Neutrophil (primary cell): ENCODE results near the gene STK40.

Experiments used
- H3K27ac ChIP-seq: fragments of 200-600 bp; sonication (generic); 2 replicates; pipeline ENCODE4 v1.5.1; 2016; ENCODE audit warnings: mild to moderate bottlenecking, moderate library complexity
- H3K27me3 ChIP-seq: fragments of 200-600 bp; sonication (generic); 2 replicates; pipeline ENCODE4 v1.6.0; 2016; ENCODE audit warnings: mild to moderate bottlenecking
- H3K36me3 ChIP-seq: fragments of 200-600 bp; sonication (generic); 2 replicates; pipeline ENCODE4 v1.5.1; 2017
- H3K4me1 ChIP-seq, 2 experiments: fragments of 200-600 bp in 1 of 2; sonication (generic) in 1 of 2; 1 replicate in 1 of 2; 2 replicates in 1 of 2; pipeline versions ENCODE4 v1.5.1 to v1.6.1; 2013 to 2016; ENCODE audit warnings: low read depth in 1 of 2, low read length in 1 of 2, mild to moderate bottlenecking in 1 of 2, moderate library complexity in 1 of 2; ENCODE audit not compliant: control insufficient read depth in 1 of 2, insufficient read depth in 1 of 2
- H3K4me3 ChIP-seq, 2 experiments: fragments of 200-600 bp in 1 of 2; sonication (generic) in 1 of 2; 1 replicate in 1 of 2; 2 replicates in 1 of 2; pipeline ENCODE4 v1.5.1; 2013 to 2016; ENCODE audit warnings: low read depth in 1 of 2, low read length in 1 of 2, mild to moderate bottlenecking in 1 of 2, moderate library complexity in 1 of 2
- H3K9me3 ChIP-seq: fragments of 200-600 bp; sonication (generic); 2 replicates; pipeline ENCODE4 v1.5.1; 2016
- TF ChIP-seq, protein P1 (sequence below): fragments of 200-600 bp; sonication (generic); IDR thresholded peaks from 2 replicates; pipeline ENCODE4 v1.5.1; 2016; ENCODE audit warnings: antibody characterized with exemption

Gene STK40

DNA sequence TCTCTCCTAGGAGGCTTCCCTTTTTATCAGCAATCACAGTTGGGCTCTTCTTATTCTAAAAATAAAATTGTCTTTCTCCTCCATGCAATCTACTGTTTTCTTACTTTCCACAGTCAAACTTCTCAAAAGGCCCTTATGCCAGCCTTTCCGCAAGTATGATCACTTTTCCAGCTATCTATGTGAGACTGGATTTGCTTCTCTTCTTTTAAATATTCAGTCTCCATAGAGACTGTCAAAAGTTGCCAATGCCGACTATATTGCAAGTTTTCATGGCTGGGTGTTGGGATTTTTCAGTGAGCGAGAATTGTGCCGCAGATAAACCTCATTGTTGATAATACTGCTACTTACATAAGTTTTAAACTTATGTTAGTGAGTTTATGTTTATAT, 16.8 kb upstream of the STK40 start:
- TF ChIP-seq, protein P1, sequence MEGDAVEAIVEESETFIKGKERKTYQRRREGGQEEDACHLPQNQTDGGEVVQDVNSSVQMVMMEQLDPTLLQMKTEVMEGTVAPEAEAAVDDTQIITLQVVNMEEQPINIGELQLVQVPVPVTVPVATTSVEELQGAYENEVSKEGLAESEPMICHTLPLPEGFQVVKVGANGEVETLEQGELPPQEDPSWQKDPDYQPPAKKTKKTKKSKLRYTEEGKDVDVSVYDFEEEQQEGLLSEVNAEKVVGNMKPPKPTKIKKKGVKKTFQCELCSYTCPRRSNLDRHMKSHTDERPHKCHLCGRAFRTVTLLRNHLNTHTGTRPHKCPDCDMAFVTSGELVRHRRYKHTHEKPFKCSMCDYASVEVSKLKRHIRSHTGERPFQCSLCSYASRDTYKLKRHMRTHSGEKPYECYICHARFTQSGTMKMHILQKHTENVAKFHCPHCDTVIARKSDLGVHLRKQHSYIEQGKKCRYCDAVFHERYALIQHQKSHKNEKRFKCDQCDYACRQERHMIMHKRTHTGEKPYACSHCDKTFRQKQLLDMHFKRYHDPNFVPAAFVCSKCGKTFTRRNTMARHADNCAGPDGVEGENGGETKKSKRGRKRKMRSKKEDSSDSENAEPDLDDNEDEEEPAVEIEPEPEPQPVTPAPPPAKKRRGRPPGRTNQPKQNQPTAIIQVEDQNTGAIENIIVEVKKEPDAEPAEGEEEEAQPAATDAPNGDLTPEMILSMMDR: no peak

DNA sequence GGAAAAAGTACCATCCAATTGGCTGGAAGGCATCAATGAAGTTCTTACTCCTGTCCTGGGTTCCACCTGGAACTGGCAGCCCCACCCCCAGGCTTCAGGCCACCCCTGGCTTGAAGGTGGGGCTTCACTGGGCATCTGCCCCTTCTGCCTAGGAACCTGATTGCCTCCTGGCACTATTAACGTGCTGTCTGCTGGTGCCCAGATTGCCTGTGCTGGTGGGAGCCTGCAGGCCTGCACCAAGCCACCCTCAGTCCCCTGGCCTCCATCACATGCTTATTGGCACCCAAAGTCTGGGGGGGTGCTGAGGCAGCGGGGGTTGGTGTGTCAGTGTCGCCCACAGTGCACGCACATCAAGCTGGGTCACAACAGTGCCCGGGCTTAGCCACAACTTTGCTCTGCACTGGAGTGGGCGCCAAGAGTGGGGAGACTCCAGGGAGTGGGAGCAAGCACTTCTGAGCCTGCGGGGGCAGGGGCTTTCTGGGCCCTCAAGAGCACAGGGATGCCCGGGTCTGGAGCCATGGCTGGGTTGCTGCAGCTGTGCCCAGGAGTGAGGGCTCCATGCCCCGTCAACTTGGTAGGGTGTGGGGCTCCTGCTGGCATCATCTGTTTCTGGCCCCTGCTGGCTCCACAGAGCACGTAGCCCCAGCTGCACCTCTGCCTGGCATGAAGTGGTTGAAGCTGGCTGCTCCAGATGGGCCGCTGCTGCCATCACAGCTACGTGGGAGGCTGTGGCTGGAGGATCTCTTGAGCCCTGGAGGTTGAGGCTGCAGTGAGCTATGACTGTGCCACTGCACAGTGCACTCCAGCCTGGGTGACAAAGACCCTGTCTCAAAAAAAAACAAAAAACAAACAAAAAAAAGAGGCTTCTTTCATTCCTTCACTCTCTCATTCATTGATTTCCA, 16.1 kb upstream of the STK40 start:
- H3K27ac ChIP-seq: peak overlapping the region; percentile 86
- TF ChIP-seq, protein P1: no peak
- H3K4me1 ChIP-seq: peaks cover 28 to 32% of the 10 kb centered on the region in 2 experiments
- no peaks in the 10 kb centered on the region for H3K9me3 ChIP-seq
- no peaks in the 10 kb centered on the region for H3K36me3 ChIP-seq
- no peak overlapping the region for H3K4me3 ChIP-seq
- H3K27me3 ChIP-seq: no peaks in the 10 kb centered on the region

More for the DNA sequence above, 16.8 kb upstream of the STK40 start:
- Histone ChIP-seq H3K27ac (peak overlapping the region; percentile 86), H3K9me3 (no peaks in the 10 kb centered on the region), H3K27me3 (no peaks in the 10 kb centered on the region), H3K4me1 (peaks cover 22 to 26% of the 10 kb centered on the region in 2 experiments), H3K4me3 (no peak overlapping the region), H3K36me3 (no peaks in the 10 kb centered on the region)

- no peaks in the 10 kb centered on the region for H3K36me3 ChIP-seq
- peak overlapping the region; percentile 1 to 16 for H3K4me3 ChIP-seq
- peak overlapping the region; percentile 86 for H3K27ac ChIP-seq
- no peaks in the 10 kb centered on the region for H3K9me3 ChIP-seq
- peaks cover 37 to 41% of the 10 kb centered on the region in 2 experiments for H3K4me1 ChIP-seq
- H3K27me3 ChIP-seq: no peaks in the 10 kb centered on the region
- TF ChIP-seq, protein P1: no peak
These were observed 15.3 kb upstream of the STK40 start for GRCh38 chr1:36400825-36401601.

DNA sequence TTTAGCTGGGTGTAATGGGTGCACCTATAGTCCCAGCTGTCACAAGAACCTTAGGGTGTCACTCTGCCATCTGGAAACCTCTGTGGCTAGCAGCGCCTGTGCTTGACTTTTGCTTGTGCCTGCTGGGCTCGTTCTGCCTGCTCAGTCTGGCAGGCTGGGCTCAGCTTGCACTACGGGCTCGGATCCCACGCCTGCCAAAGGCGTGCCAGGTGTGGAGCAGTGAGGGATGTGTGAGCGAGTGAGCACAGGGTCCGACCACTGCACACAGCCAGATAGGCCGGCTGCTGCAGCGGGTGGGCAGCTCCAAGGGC, 14.7 kb upstream of the STK40 start:
- Histone ChIP-seq H3K9me3 (no peaks in the 10 kb centered on the region), H3K27ac (peak overlapping the region; percentile 86), H3K27me3 (no peaks in the 10 kb centered on the region), H3K36me3 (no peaks in the 10 kb centered on the region), H3K4me3 (peak overlapping the region in 1 of 2 experiments; percentile 16), H3K4me1 (peaks cover 37 to 44% of the 10 kb centered on the region in 2 experiments)
- TF ChIP-seq, protein P1: no peak

DNA sequence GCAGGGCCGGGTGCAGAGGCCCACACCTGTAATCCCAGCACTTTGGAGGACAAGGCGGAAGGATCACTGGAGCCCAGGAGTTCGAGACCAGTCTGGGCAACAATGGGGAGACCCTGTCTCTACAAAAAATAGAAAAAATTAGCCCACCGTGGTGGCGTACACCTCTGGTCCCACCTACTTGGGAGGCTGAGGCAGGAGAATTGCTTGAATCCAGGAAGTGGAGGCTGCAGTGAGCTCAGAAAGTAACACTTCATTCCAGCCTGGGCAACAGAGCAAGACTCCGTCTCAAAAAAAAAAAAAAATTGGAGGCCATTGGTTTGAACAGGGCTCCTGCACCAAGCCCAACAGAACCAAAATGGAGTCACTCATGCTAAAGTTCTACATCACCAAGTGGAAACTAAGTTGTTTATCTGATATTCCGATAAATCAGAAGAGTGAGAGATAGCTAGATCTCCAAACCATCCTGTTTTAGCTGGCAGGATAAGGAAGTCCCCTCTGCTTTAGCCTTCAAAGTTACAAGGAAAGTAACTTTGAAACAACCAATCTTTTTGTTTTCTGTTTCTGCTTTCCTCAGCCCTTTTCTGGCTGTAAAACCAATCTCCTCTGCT, 12.8 kb upstream of the STK40 start:
- H3K4me1 ChIP-seq: peaks cover 48 to 54% of the 10 kb centered on the region in 2 experiments
- no peaks in the 10 kb centered on the region for H3K27me3 ChIP-seq
- H3K9me3 ChIP-seq: no peaks in the 10 kb centered on the region
- peak overlapping the region; percentile 93 for H3K27ac ChIP-seq
- H3K4me3 ChIP-seq: peak overlapping the region; percentile 81 to 93
- H3K36me3 ChIP-seq: peaks cover 7% of the 10 kb centered on the region
- TF ChIP-seq, protein P1: no peak
